Activated T-cell treated with anti-CD3 and anti-CD28 coated beads, Interleukin-2, amount 50 U/mL, for 4 hours (primary cell): Measurements from ENCODE around the gene CNNM2. TPM values are rescaled to one million over a fixed set of nuclear protein-coding genes. Genes with fewer than 3 reads are reported as not detected.
"Not testable (repeated sequence)": the region's sequence is repeated elsewhere in the genome, so short reads cannot be mapped to it uniquely, and the experiment has no call there.

ENCODE experiments used
- ATAC-seq, 2 donors: fragments of 200-7000 bp; cut with Tn5 transposase; one replicate each; pipeline ENCODE4 v1.10.0; 2021
- DNase-seq: peaks from one replicate; pipeline ENCODE4 v3.0.0-alpha.2; 2020
- H3K27me3 Mint-ChIP-seq: one replicate; pipeline ENCODE4 v1.8.0; 2021; ENCODE audit warnings: low read depth, mixed read lengths
- H3K36me3 Mint-ChIP-seq: one replicate; pipeline ENCODE4 v1.8.0; 2022; ENCODE audit warnings: mixed read lengths; ENCODE audit not compliant: insufficient read depth
- H3K4me1 Mint-ChIP-seq: one replicate; pipeline ENCODE4 v1.8.0; 2021; ENCODE audit warnings: low read depth, mixed read lengths
- H3K4me3 Mint-ChIP-seq: one replicate; pipeline ENCODE4 v1.8.0; 2021; ENCODE audit warnings: mild to moderate bottlenecking, moderate library complexity, mixed read lengths
- H3K9me3 Mint-ChIP-seq: one replicate; pipeline ENCODE4 v1.8.0; 2021; ENCODE audit warnings: mixed read lengths
- total RNA-seq, 3 donors: library from RNA; stranded (reverse); gene quantifications; one replicate each; pipeline ENCODE4 v1.2.1, GENCODE V29; 2021

The CNNM2 gene
- total RNA-seq, 3 donors from 2014 or later, result 6.0 to 6.3 (median 6.1) TPM

DNA sequence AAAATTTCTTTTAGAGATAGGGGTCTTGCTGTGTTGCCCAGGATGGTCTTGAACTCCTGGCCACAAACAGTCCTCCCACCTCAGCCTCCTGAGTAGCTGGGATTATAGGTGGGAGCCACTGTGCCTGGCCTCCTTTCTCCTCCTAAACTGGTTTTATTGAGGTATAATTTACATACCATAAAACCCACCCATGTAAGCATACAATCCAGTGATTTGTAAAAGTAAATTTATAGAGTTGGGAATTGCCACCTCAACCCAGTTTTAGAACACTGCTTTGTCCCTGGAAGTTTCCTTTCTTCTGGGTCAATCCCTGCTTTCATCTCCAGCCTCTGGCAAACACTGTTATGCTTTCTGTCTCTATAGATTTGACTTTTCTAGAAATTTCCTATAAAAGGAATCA is 49.0 kb downstream of the CNNM2 start:
- no peaks in the 10 kb centered on the region for H3K9me3 Mint-ChIP-seq
- H3K4me1 Mint-ChIP-seq, result no peaks in the 10 kb centered on the region
- no peak overlapping the region for H3K4me3 Mint-ChIP-seq
- ATAC-seq (no peak), DNase-seq (no peak)
- no peaks in the 10 kb centered on the region for H3K36me3 Mint-ChIP-seq
- H3K27me3 Mint-ChIP-seq, result no peaks in the 10 kb centered on the region

DNA sequence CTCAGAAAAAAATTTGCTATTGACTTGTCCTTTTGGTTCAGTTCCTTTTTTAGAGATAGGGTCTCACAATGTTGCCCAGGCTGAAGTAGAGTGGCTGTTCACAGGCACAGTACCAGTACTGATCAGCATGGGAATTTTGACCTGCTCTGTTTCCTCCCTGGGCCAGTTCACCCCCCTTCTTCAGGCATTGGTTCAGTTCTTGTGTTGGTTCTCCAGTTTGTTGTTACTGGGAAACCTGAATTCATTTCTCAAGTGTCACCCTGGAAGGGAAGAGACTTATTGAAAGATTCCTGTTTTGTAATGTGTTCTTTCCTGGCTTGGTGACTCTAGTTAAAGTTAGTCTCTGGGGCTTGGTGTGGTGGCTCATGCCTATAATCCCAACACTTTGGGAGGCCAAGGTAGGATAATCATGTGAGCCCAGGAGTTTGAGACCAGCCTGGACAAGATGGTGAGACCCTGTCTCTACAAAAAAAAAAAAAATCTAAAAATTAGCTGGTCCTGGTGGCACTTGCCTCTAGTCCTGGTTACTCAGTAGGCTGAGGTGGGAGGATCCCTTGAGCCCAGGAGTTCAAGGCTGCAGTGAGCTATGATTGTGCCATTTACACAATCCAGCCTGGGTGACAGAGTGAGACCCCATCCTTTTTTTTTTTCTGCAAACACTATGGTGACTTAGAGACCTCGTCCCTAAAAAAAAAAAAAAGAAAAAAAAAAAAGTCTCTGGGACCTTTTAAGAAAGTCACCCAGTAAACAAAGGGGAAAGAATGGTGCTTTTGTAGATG is 52.7 kb downstream of the CNNM2 start:
- no peaks in the 10 kb centered on the region for H3K36me3 Mint-ChIP-seq
- H3K4me1 Mint-ChIP-seq, result peaks cover 1% of the 10 kb centered on the region
- no peak overlapping the region for H3K4me3 Mint-ChIP-seq
- no peaks in the 10 kb centered on the region for H3K9me3 Mint-ChIP-seq
- DNase-seq (no peak), ATAC-seq (no peak)
- no peaks in the 10 kb centered on the region for H3K27me3 Mint-ChIP-seq

DNA sequence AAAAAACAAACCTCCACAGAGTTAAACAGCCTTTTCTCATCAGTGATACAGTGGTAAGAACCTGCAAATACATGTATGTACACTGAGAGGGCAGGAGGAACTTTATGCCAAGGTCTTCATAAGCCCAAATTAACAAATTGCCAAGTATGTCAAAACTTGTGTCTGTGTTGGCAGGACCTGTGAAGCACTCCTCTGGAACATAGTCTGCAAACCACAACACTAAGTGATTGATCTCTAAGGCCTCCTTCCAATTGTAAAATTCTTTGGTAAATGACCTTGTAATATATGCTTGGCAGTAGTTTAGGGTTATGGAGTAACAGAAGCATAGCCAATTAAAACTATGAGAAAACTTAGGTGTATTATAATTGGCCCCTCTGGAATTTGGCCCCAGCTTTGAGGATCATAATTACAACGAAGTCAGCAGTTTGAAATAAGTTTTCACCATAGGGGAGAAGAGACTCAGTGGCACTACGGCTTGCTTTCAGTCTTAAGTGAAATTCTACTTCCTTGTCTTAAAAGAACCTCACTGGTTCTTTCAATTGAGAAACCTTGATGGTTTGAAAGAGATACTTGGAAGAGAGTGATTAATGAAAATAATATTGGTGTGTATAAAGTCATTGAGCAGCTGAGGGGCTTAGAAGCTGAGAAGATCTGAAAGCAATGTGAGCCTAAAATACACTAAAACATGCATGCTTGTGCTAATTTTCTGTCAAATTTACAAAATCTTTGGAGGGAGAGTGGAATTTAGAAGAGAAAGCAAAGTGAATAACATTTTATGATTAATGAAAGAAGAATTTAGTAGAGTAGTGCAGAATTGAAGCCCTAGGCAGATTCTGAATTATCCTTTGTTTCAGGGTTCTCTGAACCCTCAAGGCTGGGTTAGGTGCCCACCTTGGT is 57.6 kb downstream of the CNNM2 start:
- ATAC-seq (no peak), DNase-seq (no peak)
- no peaks in the 10 kb centered on the region for H3K27me3 Mint-ChIP-seq
- H3K36me3 Mint-ChIP-seq, result no peaks in the 10 kb centered on the region
- H3K4me3 Mint-ChIP-seq, result no peak overlapping the region
- H3K4me1 Mint-ChIP-seq, result peaks cover 1% of the 10 kb centered on the region
- no peaks in the 10 kb centered on the region for H3K9me3 Mint-ChIP-seq

DNA sequence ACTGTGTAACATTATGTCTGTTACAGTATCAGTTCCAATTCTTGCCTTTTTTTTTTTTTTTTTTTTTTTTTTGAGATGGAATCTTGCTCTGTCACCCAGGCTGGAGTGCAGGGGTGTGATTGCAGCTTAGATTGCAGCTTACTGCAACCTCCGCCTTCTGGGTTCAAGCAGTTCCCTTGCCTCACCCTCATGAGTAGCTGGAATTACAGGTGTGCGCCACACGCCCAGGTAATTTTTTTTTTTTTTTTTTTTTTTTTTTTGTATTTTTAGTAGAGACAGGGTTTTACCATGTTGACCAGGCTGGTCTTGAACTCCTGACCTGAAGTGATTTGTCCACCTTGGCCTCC is 58.3 kb downstream of the CNNM2 start:
- not testable (repeated sequence) for H3K4me3 Mint-ChIP-seq, H3K36me3 Mint-ChIP-seq, DNase-seq, H3K9me3 Mint-ChIP-seq, H3K4me1 Mint-ChIP-seq, H3K27me3 Mint-ChIP-seq, ATAC-seq

DNA sequence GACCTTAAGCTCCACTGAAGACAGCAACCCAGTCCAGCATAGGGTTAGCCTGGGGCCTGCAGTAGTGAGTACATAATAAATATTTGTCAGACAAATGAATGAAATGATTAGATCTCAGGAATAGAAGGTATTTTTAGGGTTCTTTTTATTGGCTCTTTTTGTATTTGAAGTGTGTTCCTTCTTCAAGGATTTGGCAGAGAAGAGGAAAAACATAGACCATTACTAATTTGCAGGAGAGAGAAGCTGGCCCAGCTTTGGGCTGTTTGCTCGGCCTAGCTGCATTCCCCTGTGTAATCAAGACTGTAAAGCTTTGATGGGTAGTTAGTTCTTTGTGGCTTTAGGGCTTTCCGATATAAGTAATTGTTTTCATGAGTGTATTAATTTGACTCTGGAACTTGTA is 64.2 kb downstream of the CNNM2 start:
- DNase-seq (no peak), ATAC-seq (no peak)
- Mint-ChIP-seq H3K9me3 (no peaks in the 10 kb centered on the region), H3K27me3 (no peaks in the 10 kb centered on the region), H3K4me1 (peaks cover 3% of the 10 kb centered on the region), H3K4me3 (no peak overlapping the region), H3K36me3 (peaks cover 5% of the 10 kb centered on the region)

DNA sequence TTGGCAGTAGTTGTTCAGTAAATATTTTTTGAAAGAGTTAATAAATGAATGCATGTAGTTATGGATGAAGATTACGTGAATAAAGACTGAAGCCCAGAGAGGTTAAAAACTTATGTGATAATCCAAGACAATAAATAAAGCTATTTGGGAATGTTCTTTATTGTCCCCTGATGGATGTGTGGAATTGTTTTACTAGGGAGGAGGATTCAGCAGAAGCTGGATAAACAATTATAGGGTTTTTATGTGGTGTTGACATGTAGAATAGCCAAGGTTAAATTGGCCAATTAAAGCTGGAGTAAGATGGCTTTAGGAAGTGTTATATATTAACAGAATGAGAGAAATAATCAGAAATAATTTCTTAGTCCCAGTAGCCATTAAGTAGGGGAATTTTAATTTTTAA is 66.0 kb downstream of the CNNM2 start:
- Mint-ChIP-seq H3K27me3 (no peaks in the 10 kb centered on the region), H3K9me3 (no peaks in the 10 kb centered on the region), H3K36me3 (peaks cover 5% of the 10 kb centered on the region), H3K4me1 (peaks cover 3% of the 10 kb centered on the region), H3K4me3 (no peak overlapping the region)
- ATAC-seq, result no peak
- no peak for DNase-seq

DNA sequence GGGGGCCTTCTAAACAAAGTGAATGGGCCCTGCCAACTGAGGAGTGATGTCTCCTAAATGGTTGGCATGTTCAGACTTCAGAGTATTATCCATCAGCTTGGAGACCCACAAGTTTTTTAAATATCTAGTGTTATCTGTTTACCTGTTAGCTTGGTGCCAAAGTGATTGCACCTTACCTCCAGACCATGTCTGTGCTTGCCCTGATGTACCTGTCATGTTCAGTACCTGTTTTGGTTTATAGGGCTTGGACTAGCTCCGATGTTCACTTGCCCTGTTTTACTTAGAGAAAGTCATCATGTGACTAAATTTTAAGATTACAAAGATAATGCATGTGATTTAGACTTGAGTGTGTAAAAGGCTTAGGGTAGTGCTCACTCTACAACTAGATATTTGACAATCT is 67.7 kb downstream of the CNNM2 start:
- H3K36me3 Mint-ChIP-seq, result peaks cover 5% of the 10 kb centered on the region
- H3K4me1 Mint-ChIP-seq, result peaks cover 3% of the 10 kb centered on the region
- no peaks in the 10 kb centered on the region for H3K27me3 Mint-ChIP-seq
- DNase-seq, result no peak
- H3K4me3 Mint-ChIP-seq, result no peak overlapping the region
- no peak for ATAC-seq
- H3K9me3 Mint-ChIP-seq, result no peaks in the 10 kb centered on the region

DNA sequence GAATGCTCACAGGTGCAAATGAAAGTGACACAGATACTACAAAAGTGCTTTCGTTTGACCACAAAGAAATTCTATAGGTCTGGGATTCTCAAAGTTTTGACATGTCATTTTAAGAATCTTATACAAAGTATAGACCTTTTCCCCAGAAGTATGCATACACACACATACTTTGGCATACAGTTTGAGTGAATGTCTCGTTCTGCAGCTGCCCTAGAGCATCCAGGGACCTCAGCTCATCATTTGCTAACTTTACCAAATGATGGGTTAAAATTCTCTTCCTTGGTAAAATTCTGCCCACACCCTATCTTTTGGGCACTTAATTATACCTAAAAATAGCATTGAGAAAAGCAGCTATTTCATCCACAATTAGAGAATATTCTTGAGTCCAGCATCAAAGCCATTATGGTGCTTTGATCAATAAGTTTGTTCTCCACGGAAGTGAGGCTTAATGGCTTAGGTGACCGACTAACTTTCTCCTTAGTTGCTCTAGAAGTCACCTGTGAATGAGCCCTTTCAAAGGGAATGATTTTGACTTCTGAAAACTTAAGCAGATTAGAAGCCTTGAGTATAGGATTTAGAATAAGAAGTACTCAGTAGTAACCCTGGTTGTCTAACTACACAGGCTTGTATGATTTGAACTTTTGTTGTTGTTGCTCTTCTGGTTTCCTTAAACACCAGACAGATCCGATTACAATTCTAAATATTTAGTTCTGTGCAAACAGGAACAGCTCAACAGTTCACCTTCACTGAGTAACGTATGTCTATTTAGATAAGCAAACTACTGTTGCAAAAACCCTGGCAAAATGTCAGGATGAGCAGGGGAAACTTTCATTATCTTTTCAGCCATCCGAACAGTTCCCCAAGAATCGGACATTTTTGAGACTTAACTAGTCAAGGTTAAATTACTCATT is 70.6 kb downstream of the CNNM2 start:
- no peak for ATAC-seq
- Mint-ChIP-seq H3K27me3 (no peaks in the 10 kb centered on the region), H3K4me3 (no peak overlapping the region), H3K4me1 (peaks cover 4% of the 10 kb centered on the region), H3K9me3 (no peaks in the 10 kb centered on the region), H3K36me3 (no peaks in the 10 kb centered on the region)
- DNase-seq, result no peak

DNA sequence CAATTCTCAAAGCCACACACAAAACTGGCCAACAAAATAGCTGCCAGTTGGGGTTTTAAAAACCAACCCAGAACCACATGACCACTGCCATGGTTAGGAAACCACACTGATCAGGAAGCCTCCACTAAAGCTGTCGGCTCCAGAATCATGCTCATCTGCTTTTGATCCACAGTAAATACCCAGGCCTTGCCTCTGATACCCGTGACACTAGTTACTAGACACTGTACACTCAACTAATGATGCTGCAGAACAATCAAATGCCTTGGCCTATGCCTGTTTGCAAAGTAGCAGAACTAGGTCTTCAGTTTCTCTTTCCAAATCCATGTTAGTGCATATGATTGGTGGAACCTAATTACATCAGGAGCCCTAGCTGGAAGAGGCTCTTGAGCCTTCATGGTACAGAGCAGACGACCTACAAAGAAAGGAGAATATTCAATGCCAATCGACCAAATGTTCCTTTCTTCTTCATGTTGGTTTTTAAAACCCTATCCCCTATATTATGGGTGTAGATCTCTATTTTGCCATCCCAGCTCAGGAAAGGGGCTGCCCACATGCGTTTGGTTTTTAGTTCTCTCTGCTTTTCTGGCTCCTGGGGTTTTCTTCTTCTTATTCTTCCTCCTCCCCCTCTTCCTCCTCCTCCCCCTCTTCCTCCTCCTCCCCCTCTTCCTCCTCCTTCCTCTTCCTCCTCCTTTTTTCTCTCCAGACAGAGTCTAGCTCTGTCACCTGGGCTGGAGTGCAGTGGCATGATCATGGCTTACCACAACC is 76.6 kb downstream of the CNNM2 start:
- no peaks in the 10 kb centered on the region for H3K9me3 Mint-ChIP-seq
- DNase-seq (no peak), ATAC-seq (no peak)
- peaks cover 12% of the 10 kb centered on the region for H3K4me1 Mint-ChIP-seq
- H3K4me3 Mint-ChIP-seq, result no peak overlapping the region
- no peaks in the 10 kb centered on the region for H3K36me3 Mint-ChIP-seq
- H3K27me3 Mint-ChIP-seq, result no peaks in the 10 kb centered on the region

DNA sequence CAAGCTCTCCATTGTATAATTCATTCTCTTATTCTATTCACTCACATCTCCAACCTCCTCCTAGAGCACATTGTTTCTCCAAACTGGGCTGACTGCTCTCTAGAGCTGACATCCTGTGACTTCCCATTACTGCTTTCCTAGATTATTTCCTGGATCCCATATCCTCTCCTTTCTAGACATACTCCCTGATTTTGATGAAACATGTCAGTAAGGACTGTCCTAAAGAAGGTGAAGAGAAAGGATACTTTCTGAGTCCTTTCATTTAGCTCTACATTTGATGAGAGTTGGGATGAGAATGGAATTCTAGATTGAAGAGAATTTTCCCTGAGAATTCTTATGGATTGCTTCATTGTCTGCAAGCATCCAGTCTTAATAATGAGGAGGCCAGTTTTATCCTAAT is 78.8 kb downstream of the CNNM2 start:
- H3K36me3 Mint-ChIP-seq, result no peaks in the 10 kb centered on the region
- no peaks in the 10 kb centered on the region for H3K27me3 Mint-ChIP-seq
- no peaks in the 10 kb centered on the region for H3K9me3 Mint-ChIP-seq
- H3K4me1 Mint-ChIP-seq, result peaks cover 12% of the 10 kb centered on the region
- no peak for ATAC-seq
- H3K4me3 Mint-ChIP-seq, result no peak overlapping the region
- no peak for DNase-seq

DNA sequence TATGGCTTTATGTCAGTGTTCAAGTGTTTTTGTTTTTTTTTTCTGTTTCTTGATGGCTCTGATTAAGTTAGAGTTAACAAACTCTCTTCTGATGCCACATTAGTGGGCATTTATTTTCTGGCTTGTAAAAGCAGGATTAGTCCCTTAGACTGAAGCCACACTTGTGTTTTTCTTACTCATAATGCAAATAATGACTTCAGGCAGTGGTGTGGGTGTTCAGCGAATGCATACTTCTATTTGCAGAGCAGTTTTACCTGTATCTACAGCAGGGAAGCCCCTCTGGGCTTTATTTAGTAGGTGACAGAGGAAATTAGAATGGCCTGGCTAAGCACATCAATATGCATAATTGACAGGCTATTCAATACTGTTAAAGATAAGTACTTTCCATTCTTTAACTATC is 79.9 kb downstream of the CNNM2 start:
- ATAC-seq, result no peak
- Mint-ChIP-seq H3K27me3 (no peaks in the 10 kb centered on the region), H3K4me3 (no peak overlapping the region), H3K36me3 (no peaks in the 10 kb centered on the region), H3K4me1 (peaks cover 12% of the 10 kb centered on the region), H3K9me3 (no peaks in the 10 kb centered on the region)
- DNase-seq, result no peak

DNA sequence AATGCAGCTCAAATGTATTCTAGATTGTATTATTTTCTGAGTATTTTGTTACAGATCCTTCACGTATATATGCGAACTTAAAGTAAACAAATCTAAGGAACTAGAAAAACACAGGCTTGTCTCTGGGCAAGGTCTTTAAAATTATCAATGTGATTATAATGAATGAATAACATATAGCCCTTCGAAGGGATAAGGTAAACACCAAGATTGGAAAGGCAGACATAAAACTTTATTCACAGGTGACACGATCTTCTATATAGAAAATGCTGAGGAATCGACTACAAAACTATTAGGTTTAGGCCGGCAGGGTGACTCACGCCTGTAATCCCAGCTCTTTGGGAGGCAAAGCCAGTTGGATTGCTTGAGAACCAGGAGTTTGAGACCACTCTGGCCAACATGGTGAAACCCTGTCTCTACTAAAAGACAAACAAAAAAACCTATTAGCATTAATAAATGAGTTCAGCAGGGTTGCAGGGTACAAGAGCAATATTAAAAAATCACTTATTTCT is 80.4 kb downstream of the CNNM2 start:
- Mint-ChIP-seq H3K36me3 (no peaks in the 10 kb centered on the region), H3K27me3 (no peaks in the 10 kb centered on the region), H3K4me1 (peaks cover 11% of the 10 kb centered on the region), H3K9me3 (no peaks in the 10 kb centered on the region), H3K4me3 (no peak overlapping the region)
- ATAC-seq, result no peak
- no peak for DNase-seq

DNA sequence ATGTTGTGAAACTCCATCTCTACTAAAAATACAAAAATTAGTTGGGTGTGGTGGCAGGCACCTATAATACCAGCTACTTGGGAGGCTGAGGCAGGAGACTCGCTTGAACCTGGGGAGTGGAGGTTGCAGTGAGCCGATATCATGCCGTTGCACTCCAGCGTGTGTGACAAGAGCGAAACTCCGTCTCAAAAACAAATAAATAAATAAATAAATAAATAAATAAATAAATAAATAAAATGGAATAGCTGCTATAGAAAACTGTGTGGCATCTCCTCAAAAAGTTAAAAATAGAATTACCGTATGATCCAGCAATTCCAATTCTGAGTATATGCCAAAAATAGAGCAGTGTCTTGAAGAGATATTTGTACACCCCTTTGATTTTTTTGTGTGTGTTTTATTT is 82.0 kb downstream of the CNNM2 start:
- not testable (repeated sequence) for H3K4me3 Mint-ChIP-seq, H3K27me3 Mint-ChIP-seq, H3K36me3 Mint-ChIP-seq, ATAC-seq, H3K9me3 Mint-ChIP-seq, H3K4me1 Mint-ChIP-seq, DNase-seq
